Ovary (tissue), 9 donors: Measurements from ENCODE around the gene FCN2. TPM values are rescaled to one million over a fixed set of nuclear protein-coding genes. Genes with fewer than 3 reads are reported as not detected.

Experiments used
- DNase-seq, 5 donors: peaks; one replicate each; pipeline ENCODE4 v3.0.0-alpha.2; 2019 to 2020
- H3K27ac ChIP-seq, 2 donors: fragments of 200-600 bp; one replicate each; pipeline versions ENCODE4 v1.5.1 to v1.8.0; 2019 to 2022
- H3K27me3 ChIP-seq: fragments of 200-600 bp; one replicate; pipeline ENCODE4 v1.8.0; 2022
- H3K36me3 ChIP-seq: fragments of 200-600 bp; sonication (generic); one replicate; pipeline ENCODE4 v1.5.1; 2019
- H3K4me1 ChIP-seq: one replicate; pipeline ENCODE4 v1.8.1; 2013; ENCODE audit warnings: mild to moderate bottlenecking, moderate library complexity; ENCODE audit not compliant: insufficient read depth
- H3K4me3 ChIP-seq: fragments of 200-600 bp; sonication (generic); one replicate; pipeline ENCODE4 v1.5.1; 2017
- H3K9me3 ChIP-seq, 2 donors: fragments of 200-600 bp in 1 of 2; sonication (generic) in 1 of 2; one replicate each; pipeline versions ENCODE4 v1.5.1 to v1.8.1; 2013 to 2019; ENCODE audit warnings: mild to moderate bottlenecking in 1 of 2, moderate library complexity in 1 of 2
- CTCF ChIP-seq, 3 donors: fragments of 450-650 bp in 2 of 3; fragments of 200-600 bp in 1 of 3; IDR thresholded peaks; one replicate each; pipeline versions ENCODE4 v1.5.1 to v1.8.0; 2016 to 2022; ENCODE audit warnings: antibody characterized with exemption in 3 of 3, mild to moderate bottlenecking in 1 of 3
- EP300 ChIP-seq: sonication (generic); formaldehyde crosslinking; IDR thresholded peaks from one replicate; pipeline ENCODE4 v1.6.1; 2017; ENCODE audit warnings: antibody characterized with exemption
- POLR2A ChIP-seq: fragments of 450-650 bp; IDR thresholded peaks from one replicate; pipeline ENCODE4 v1.6.1; 2017; ENCODE audit warnings: antibody characterized with exemption, mild to moderate bottlenecking, moderate library complexity
- WGBS, 3 donors: extraction: QIAGEN DNeasy Blood & Tissue Kit in 1 of 3; methylation state at CpG; one replicate each; pipeline versions ENCODE4 v1.1.5 to v1.1.7; 2013 to 2017; 5-methylcytosine and 5-hydroxymethylcytosine counted together
- intact Hi-C, 4 donors: fragments of 100-400 bp; cut with DNase I; formaldehyde crosslinking; loops; one replicate each; pipeline versions ENCODE4 v1.11.0 to v1.15.1; 2022 to 2023
- polyA plus RNA-seq, 2 donors: library from polyadenylated mRNA; stranded (reverse); fragments of 200-250 nt in 1 of 2; fragments of 350-450 nt in 1 of 2; fragmentation: Illumina TruSeq in 1 of 2; extraction: RNeasy Lipid Tissue Mini Kit (QIAGEN cat#74804) in 1 of 2; gene quantifications; one replicate each; pipeline ENCODE4 v1.2.3, GENCODE V29; 2013 to 2014
- total RNA-seq, 7 donors: library from RNA; depleted of rRNA in 2 of 7; stranded (reverse); fragments of >200 nt in 2 of 7; fragmentation: NEBNext Ultra II Directional in 3 of 7; extraction: Animal tissue kit (Norgen Biotek cat#: 25700) in 3 of 7; gene quantifications; one replicate each; pipeline versions ENCODE4 v1.1.0 to v1.2.4, GENCODE V29; 2016 to 2023
- donor health status: DM: no; HTN: no; CAD: no; lungs with moderate emphysema.
- donor health status: DM: no; HTN: no; CAD: no.
- donor health status: Bipolar disorder and iron deficiency.
- donor health status: DM: yes; HTN: yes; CAD: no.
- donor health status: DM: no; HTN: no; CAD: no.
- donor health status: DM: yes; HTN: yes; CAD: no.

Gene FCN2
- total and polyA plus RNA-seq, 9 donors, result 0.23 to 1.1 (median 0.33) TPM; not detected in 4

- Histone ChIP-seq H3K4me3 (no peak overlapping the region), H3K9me3 (no peaks in the 10 kb centered on the region), H3K4me1 (peaks cover 5% of the 10 kb centered on the region), H3K36me3 (no peaks in the 10 kb centered on the region), H3K27ac (no peak overlapping the region), H3K27me3 (no peaks in the 10 kb centered on the region)
- DNase-seq, result no peak
- 68 to 77% (median 73%) methylated on average over 19 to 24 of the region's 24 CpGs for WGBS, 3 donors
- intact Hi-C loops, result no loop called here
- TF ChIP-seq CTCF (IDR thresholded peaks at IDR 0.05), result no peak
- no peak for TF ChIP-seq EP300
- no peak for TF ChIP-seq POLR2A
Observed at GRCh38 chr9:134885679-134886412, 5.2 kb downstream of the FCN2 start.

- intact Hi-C loops, result no loop called here
- Histone ChIP-seq H3K27ac (no peak overlapping the region), H3K4me3 (no peak overlapping the region), H3K36me3 (no peaks in the 10 kb centered on the region), H3K9me3 (no peaks in the 10 kb centered on the region), H3K4me1 (peaks cover 1% of the 10 kb centered on the region), H3K27me3 (no peaks in the 10 kb centered on the region)
- TF ChIP-seq POLR2A (no peak), CTCF (IDR thresholded peaks at IDR 0.05) (no peak), EP300 (no peak)
- DNase-seq, result no peak
- WGBS, 3 donors, result 92 to 95% (median 94%) methylated on average over 11 of the region's 11 CpGs
Observed at GRCh38 chr9:134886413-134886913, 5.9 kb downstream of the FCN2 start.

DNA sequence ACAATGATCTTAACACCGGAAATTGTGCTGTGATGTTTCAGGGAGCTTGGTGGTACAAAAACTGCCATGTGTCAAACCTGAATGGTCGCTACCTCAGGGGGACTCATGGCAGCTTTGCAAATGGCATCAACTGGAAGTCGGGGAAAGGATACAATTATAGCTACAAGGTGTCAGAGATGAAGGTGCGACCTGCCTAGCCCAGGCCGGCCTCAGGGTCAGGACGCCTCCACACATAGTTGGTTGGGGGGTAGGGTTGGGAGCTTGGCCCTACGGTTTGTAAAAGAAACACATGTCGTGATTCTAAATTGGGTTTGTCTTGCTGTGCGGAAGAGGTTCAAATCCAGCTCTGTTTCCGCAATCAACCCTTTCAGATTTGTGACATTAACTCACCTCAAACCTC lies 6.6 kb downstream of the FCN2 start:
- 94% methylated on average over 10 of the region's 10 CpGs for WGBS, 3 donors
- DNase-seq, result no peak
- H3K27ac ChIP-seq, result no peak overlapping the region
- H3K4me3 ChIP-seq, result no peak overlapping the region
- no peaks in the 10 kb centered on the region for H3K27me3 ChIP-seq
- TF ChIP-seq EP300 (no peak), POLR2A (no peak), CTCF (IDR thresholded peaks at IDR 0.05) (no peak)
- no peaks in the 10 kb centered on the region for H3K36me3 ChIP-seq
- no peaks in the 10 kb centered on the region for H3K4me1 ChIP-seq
- no peaks in the 10 kb centered on the region for H3K9me3 ChIP-seq
- intact Hi-C loops, result no loop called here

GRCh38 chr9:134887686-134888602 lies 7.3 kb downstream of the FCN2 start:
- no peaks in the 10 kb centered on the region for H3K9me3 ChIP-seq
- WGBS, 3 donors, result 86 to 90% (median 89%) methylated on average over 27 of the region's 27 CpGs
- H3K27me3 ChIP-seq, result no peaks in the 10 kb centered on the region
- H3K4me3 ChIP-seq, result no peak overlapping the region
- DNase-seq, result no peak
- no peak overlapping the region for H3K27ac ChIP-seq
- no peaks in the 10 kb centered on the region for H3K36me3 ChIP-seq
- no peak for TF ChIP-seq EP300
- TF ChIP-seq CTCF (IDR thresholded peaks at IDR 0.05), result no peak
- no peak for TF ChIP-seq POLR2A
- H3K4me1 ChIP-seq, result no peaks in the 10 kb centered on the region
- intact Hi-C loops, result no loop called here
